ENCODE measurements around the gene SDC1. TPM values are rescaled to one million over a fixed set of nuclear protein-coding genes. Genes with fewer than 3 reads are reported as not detected.

Gene SDC1
- polyA plus RNA-seq, 1 of the 3 experiments (the other 2 are of a cell fraction), result 122 TPM

GRCh38 chr2:20225294-20226151 is 593 bp upstream of the SDC1 start (continued):
- TF ChIP-seq USF1 (IDR thresholded peaks at IDR 0.05; ENCODE audit: borderline replicate concordance, low read depth) (no peak), YY1 (IDR thresholded peaks at IDR 0.05; ENCODE audit: low read depth) (no peak), CHD2 (IDR thresholded peaks at IDR 0.05; ENCODE audit: low read length, partially characterized antibody) (no peak), GABPA (IDR thresholded peaks at IDR 0.05; ENCODE audit: low read depth) (no peak), FOXM1 (IDR thresholded peaks at IDR 0.05; ENCODE audit: low read depth) (no peak), TEAD4 (IDR thresholded peaks at IDR 0.05; ENCODE audit: borderline replicate concordance, insufficient read depth) (no peak), JUND (IDR thresholded peaks at IDR 0.05) (no peak), MAX (IDR thresholded peaks at IDR 0.05; ENCODE audit: low read depth) (peak; percentile 52; the same call in 1 of the 2 replicates), IRF3 (IDR thresholded peaks at IDR 0.05; ENCODE audit: low read depth, low read length) (no peak), NFIC (IDR thresholded peaks at IDR 0.05; ENCODE audit: borderline replicate concordance) (no peak), MEF2A (IDR thresholded peaks at IDR 0.05; ENCODE audit: borderline replicate concordance, low read depth) (no peak)

- peak overlapping the region; percentile 75 for H3K9ac ChIP-seq
- peak overlapping the region; percentile 87; the same call in 1 of the 2 replicates for H2AFZ ChIP-seq (ENCODE audit: low read depth)
- no peaks in the 10 kb centered on the region for H3K9me2 ChIP-seq
- peaks cover 36% of the 10 kb centered on the region; the same call in 1 of the 2 replicates for H3K79me2 ChIP-seq (ENCODE audit: insufficient read depth)
- H3K4me2 ChIP-seq, result peak overlapping the region; percentile 99
- H3K27ac ChIP-seq (ENCODE audit: low read depth in 2 of 2, low read length in 1 of 2), result peak overlapping the region; percentile 67 to 99
- H3K4me3 ChIP-seq (ENCODE audit: low read depth in 2 of 2, low read length in 1 of 2), result peak overlapping the region; percentile 68 to 77
- H4K20me1 ChIP-seq (ENCODE audit: insufficient read depth), result no peaks in the 10 kb centered on the region
- H3K27me3 ChIP-seq (ENCODE audit: insufficient read depth), result no peaks in the 10 kb centered on the region
- ChIA-PET CTCF (interaction anchor here (0.6 to 10.4 kb wide), 34 partner anchors 10 to 426 kb away, joined by 3 to 215 read pairs (median 8); no protein-coding TSS in a partner anchor), POLR2A (interaction anchor here (0.6 to 2.7 kb wide), 9 partner anchors 10 to 110 kb away, joined by 3 to 12 read pairs (median 5); no protein-coding TSS in a partner anchor)
- no peaks in the 10 kb centered on the region for H3K9me3 ChIP-seq
- no peak; the same call in 1 of the 2 replicates for TF ChIP-seq POLR2AphosphoS5 (IDR thresholded peaks at IDR 0.05; ENCODE audit: low read depth, low read length)
- TF ChIP-seq NRF1 (IDR thresholded peaks at IDR 0.05; ENCODE audit: low read depth, low read length), result peak; percentile 37
- TF ChIP-seq REST (IDR thresholded peaks at IDR 0.05; ENCODE audit: low read depth, low read length), result 0 out of 2 replicates have a peak, but pooled peaks have one; percentile 5
- peak; percentile 32 for TF ChIP-seq TCF12 (IDR thresholded peaks at IDR 0.05)
- TF ChIP-seq USF1 (IDR thresholded peaks at IDR 0.05; ENCODE audit: borderline replicate concordance, low read depth), result no peak
- no peak for TF ChIP-seq EZH2phosphoT487 (IDR thresholded peaks at IDR 0.05; ENCODE audit: borderline replicate concordance, low read depth)
- no peak for TF ChIP-seq FOXM1 (IDR thresholded peaks at IDR 0.05; ENCODE audit: low read depth)
- TF ChIP-seq MXI1 (IDR thresholded peaks at IDR 0.05; ENCODE audit: low read depth, low read length), result peak; percentile 8; the same call in 1 of the 2 replicates
- TF ChIP-seq TEAD4 (IDR thresholded peaks at IDR 0.05; ENCODE audit: borderline replicate concordance, insufficient read depth), result no peak
- TF ChIP-seq FOXJ3 (CRISPR knock-in tag; IDR thresholded peaks at IDR 0.05), result no peak
- WGBS (ENCODE audit: low lambda C conversion rate), result 2% methylated on average over 36 of the region's 70 CpGs
- H3F3A ChIP-seq (replicated peaks; ENCODE audit: insufficient read depth), result peaks cover 24% of the 10 kb centered on the region
- DNase-seq, result peak; percentile 88
- no peaks in the 10 kb centered on the region for H3K36me3 ChIP-seq (replicated peaks in 1 of 2; ENCODE audit: control insufficient read depth in 1 of 2, insufficient read depth in 2 of 2, low read length in 1 of 2)
- H3K4me1 ChIP-seq (ENCODE audit: control insufficient read depth in 1 of 2, insufficient read depth in 2 of 2, low read depth in 1 of 2, low read length in 1 of 2), result peaks cover 26 to 43% of the 10 kb centered on the region in 2 experiments
Observed at GRCh38 chr2:20224164-20224715, 690 bp downstream of the SDC1 start.
